HG03520 (cell line): Measurements from ENCODE around the gene CEACAM7.
"Not testable (repeated sequence)": the region's sequence is repeated elsewhere in the genome, so short reads cannot be mapped to it uniquely, and the experiment has no call there.

Source experiments
- ATAC-seq: cut with Tn5 transposase; IDR thresholded peaks from one replicate; pipeline ENCODE4 v1.9.1; 2021; ENCODE audit warnings: mild to moderate bottlenecking, moderate library complexity; ENCODE audit not compliant: unreplicated experiment

The CEACAM7 gene

DNA sequence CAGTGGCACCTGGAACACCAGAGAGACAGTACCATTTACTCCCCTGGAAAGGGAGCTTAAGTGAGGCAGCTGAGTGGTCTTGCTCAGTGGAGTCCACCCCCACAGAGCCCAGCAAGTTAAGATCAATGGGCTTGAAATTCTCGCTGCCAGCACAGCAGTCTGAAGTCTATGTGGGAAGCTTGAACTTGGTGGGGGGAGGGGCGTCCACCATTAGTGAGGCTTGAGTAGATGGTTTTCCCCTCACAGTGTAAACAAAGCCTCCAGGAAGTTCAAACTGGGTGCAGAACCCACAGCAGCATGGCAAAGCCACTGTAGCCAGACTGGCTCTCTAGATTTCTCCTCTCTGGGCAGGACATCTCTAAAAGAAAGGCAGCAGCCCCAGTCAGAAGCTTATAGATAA is 30.9 kb downstream of the CEACAM7 start:
- ATAC-seq: no peak

DNA sequence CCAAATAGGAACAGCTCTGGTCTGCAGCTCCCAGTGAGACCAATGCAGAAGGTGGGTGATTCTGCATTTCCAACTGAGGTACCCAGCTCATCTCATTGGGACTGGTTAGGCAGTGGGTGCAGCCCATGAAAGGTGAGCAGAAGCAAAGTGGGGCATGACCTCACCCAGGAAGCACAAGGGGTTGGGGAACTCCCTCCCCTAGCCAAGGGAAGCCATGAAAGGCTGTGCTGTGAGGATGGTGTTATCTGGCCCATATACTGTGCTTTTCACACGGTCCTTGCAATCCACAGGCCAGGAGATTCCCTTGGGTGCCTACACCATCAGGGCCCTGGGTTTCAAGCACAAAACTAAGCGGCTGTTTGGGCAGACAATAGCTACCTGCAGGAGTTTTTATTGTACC is 31.3 kb downstream of the CEACAM7 start:
- not testable (repeated sequence) for ATAC-seq

DNA sequence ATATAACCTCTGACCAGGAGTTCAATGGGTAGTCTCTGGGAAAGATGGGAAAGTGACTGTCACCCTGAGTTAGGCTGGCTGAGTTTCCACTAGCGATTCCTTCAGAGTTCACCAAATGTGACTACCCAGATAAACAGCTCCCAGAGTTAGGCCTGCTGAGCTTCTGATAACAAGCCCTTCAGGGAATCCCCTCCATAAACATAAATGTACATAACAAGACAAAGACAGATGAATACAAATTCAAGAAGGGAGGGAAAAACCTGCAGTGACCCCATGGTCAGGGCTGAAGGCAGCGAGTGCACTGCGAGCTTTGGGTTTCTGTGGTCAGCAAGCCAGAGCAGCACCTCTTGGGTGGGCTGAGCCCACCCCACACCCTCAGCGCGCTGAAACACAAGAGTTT is 35.8 kb downstream of the CEACAM7 start:
- no peak for ATAC-seq

DNA sequence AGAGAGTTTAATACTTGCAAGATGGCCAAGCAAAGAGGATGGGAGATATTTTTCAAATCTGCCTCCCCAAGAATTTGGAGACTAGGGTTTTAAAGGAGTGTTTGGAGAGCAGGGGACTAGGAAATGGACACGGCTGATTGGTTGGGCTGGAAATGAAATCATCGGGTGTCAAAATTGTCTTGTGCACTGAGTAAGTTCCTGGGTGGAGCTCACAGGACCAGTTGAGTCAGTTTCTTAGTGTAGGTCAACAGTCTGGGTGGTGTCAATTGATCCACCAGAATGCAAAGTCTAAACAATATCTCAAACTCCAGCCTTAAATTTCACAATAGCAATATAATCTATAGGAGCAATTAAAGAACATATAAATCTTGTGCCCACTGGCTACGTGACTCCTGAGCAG is 38.2 kb downstream of the CEACAM7 start:
- no peak for ATAC-seq

DNA sequence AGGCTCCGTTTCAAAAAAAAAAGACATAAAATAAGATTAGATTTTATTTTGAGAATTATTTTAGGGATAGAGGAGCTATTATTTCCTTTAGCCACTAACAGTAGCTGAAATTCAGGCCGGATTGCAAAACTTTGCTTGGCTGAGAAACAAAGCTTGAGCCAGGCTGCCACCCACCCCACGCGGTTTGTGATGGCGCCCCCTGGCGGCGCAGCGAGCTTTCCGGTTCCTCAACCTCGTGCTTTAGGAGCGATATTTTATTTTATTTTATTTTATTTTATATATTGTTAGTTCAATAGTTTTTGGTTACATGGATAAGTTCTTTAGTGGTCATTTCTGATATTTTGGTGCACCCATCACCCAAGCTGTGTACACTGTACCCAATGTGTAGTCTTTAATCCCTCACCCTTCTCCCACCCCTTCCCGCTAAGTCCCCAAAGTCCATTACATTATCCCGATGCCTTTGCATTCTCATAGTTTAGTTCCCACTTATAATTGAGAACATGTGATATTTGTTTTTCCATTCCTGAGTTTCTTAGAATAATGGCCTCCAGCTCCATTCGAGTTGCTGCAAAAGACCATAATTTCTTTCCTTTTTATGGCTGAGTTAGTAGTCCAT is 41.4 kb downstream of the CEACAM7 start:
- ATAC-seq: no peak

DNA sequence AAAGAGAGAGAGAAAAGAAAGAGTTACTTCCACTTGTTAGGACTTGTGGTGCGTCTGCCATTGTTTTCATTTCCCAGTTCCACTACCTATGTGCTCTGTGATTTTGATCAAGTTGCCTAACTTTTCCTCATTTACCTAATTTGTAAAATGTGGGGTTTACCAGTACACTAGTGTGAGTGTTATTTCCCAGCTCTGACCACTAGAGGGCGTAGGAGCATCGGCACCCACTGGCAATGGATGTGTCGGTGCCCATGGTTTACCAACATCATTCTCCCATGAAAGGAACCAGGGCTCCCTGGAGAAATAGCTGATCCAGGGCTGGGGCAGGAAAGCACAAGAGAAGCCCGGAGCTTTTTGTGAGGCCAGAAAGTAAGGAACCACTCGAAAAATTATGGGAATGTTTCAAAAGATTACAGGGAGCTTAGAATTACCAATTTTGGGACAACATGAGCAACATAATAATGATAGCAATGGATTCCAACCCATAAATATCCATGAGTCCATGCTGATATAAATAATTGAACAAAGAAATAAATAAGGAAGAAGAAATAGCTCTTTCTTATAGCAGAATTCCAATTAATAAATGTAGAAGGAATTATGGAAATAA is 46.1 kb downstream of the CEACAM7 start:
- no peak for ATAC-seq

DNA sequence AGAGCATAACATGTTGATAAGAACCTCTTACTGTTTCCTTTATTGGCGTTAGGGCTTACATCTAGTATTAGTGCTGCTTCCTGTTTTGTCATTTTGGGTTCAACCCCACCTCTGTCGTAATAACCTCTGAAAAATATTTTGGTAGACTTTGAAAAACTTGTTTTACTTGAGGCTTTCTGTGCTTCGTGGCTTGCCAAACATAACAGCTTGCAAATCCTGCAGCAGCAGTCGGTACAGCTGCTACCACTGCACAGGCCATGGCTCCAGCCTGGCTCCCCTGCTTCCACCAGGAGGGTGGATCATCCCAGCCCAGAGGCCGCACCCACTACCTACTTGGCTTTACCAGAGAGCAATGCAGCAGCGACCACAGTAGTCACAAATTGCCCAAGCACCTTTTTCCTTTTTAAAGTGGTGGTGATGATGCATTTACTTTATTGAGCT is 49.4 kb downstream of the CEACAM7 start:
- no peak for ATAC-seq

DNA sequence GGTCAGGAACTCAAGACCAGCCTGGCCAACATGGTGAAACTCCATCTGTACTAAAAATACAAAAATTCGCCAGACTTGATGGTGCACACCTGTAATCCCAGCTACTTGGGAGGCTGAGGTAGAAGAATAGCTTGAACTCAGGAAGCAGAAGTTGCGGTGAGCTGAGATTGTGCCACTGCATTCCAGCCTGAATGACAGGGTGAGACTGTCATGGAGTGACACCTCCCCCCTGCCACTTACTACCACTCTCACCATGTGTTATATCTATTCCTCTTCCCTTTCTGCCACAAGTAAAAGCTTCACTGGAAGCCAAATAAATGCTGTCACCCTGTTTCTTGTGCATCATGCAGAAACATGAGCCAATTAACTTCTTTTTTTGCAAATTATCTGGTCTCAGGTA is 50.6 kb downstream of the CEACAM7 start:
- ATAC-seq: no peak

DNA sequence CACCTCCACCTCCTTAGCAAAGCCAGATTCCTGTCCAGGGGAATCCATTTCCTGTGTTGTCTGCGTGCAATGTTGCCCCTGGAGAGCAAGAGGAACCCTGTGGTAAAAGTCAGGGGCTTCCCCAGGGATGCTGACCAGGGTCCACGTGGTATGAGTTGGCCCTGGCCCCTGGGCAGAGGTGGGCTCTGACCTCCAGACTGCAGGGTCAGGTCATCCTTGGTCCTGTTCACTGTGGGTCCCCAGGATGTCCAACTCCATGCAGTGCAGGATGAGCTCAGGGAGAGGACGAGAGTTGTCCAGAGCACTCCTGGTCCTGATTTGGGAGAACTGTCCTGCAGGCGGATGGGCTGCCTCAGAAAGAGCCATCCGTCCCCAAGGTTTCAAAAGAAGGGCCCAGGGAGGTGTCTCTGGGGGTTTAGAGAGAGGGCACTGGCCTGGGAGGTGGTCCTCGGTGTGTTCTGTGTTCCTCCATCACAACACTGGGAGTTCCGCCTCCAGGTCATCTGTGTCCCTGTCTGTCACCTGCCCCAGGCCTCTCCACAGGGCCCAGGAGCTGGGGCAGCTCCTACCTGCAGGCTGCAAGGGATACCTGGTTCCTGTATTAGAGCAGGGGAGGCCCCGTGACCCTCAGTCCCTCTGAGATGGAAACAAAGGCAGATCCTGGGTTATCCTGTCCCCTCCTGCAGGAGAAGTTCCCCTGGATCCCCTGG is 59.9 kb downstream of the CEACAM7 start:
- ATAC-seq: no peak

DNA sequence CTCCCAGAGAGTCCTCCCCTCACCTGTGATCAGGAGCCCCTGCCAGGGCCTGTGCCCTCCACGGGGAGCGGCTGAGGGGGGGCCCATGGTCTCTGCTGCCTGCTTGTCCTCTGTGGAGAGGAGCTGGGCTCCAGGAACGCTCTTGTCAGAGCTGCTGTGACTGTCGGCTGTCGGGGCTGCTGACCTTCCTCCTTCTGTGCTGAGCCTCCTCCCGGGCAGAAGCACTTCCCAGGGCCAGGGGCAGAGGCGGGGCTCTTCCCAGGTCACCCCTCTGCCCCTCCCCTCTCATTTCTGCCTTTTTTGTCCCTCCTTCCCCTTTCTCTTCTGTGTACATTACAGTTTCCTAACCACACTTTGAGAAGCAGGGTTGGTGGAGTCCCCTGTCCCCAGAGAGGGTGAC is 61.2 kb downstream of the CEACAM7 start, which contains the start of gene CEACAM4:
Gene CEACAM4 (minus strand): TSS at position 198 of the 400 bp plus-strand sequence. CDS start 111 bp downstream, at position 87.
- ATAC-seq: no peak

DNA sequence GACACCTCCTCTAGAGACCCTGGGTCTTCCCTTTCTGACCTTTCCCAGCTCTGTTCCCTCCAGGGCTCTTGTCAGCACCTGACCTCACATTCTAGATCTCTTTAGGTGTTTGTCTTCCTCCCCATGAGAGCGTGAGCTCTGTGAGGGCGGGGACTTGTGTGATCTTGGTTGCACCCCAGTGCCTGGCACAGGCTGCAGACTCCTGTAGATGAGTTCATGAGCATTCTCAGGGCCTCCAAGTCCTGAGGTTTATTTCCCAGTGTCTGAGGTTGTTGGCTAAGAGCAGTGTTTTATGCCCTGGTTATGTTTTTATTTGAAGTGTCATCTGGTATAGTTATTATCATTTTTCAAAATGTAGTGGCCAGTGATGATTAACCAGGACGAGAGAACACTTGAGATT is 61.8 kb downstream of the CEACAM7 start:
- ATAC-seq: no peak

DNA sequence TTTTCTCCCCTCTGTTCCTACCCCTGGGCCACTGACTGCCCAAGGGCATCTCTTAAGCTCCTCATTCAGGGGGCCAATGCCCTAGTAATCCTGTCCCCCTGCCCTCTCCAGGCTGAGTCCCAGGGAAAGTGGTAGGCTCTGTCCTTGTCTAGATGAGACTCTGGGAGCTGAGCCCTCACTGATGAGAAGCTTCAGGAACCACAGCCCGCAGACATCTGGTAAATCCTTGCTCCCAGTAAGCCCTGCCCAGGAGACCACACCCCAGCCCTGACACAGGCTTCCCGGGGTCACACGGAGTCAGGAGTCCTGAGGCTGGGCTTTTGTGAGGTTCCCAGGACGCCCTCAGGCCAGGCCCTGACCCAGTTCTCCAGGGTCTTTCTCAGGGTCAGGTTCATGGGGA is 63.1 kb downstream of the CEACAM7 start:
- ATAC-seq: no peak

DNA sequence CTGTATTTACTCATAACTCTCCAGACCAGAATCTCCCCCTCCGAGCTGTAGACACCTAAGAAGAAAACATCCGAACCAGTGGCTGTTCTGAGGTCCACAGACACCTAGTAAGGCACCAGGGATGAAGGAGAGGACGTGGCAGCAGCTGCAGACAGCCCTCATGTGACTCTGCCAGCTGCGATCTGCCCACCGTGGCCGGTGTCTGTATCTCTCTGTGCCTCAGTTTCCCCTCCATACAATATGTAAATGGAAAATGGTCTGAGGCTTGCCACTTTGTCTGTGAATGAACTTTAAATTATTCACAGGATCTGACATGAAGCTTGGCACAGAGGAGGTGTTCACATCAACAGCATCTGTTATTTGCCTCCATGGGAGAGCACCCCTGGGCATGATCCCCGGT is 63.6 kb downstream of the CEACAM7 start:
- no peak for ATAC-seq

DNA sequence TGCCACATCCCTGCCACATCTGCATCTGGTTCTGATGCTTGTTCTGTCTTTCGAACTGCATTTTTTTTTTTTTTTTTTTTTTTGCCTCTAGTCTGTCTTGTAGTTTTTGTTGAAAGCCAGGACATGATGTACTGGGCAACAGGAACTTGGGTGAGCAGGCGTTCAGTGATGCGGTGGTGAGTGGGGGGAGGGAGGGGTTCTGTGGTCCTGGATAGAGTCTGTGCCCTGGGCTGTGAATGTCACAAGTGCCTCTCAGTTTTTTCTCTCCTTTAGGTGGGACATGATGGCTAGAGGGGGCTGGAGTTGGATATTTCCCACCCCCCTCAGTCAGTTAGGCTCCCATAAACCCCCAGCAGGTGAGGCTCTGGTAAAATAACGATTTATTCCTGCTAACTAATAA is 64.7 kb downstream of the CEACAM7 start:
- ATAC-seq: no peak
